Naive B cell (primary cell): ENCODE measurements around the gene ATL3. TPM values are rescaled to one million over a fixed set of nuclear protein-coding genes. Genes with fewer than 3 reads are reported as not detected.
"Not testable (repeated sequence)": the region's sequence is repeated elsewhere in the genome, so short reads cannot be mapped to it uniquely, and the experiment has no call there.

Experiments used
- ATAC-seq, 2 donors: fragments of 150-1000 bp; cut with Tn5 transposase; 2 replicates each; pipeline ENCODE4 v1.10.0; 2021; ENCODE audit warnings: low read depth in 2 of 2, mild to moderate bottlenecking in 2 of 2, moderate library complexity in 2 of 2
- DNase-seq: peaks from one replicate; pipeline ENCODE4 v3.0.0; 2022
- H3K27ac Mint-ChIP-seq, 6 donors: one replicate each; pipeline ENCODE4 v1.8.0; 2020 to 2022; ENCODE audit warnings: mild to moderate bottlenecking in 6 of 6, mixed read lengths in 6 of 6, moderate library complexity in 5 of 6, inconsistent platforms in 2 of 6
- H3K27me3 Mint-ChIP-seq, 3 donors: one replicate each; pipeline ENCODE4 v1.8.0; 2021 to 2022; ENCODE audit warnings: mixed read lengths in 3 of 3, mild to moderate bottlenecking in 1 of 3
- H3K36me3 Mint-ChIP-seq, 2 donors: one replicate each; pipeline ENCODE4 v1.8.0; 2020 to 2022; ENCODE audit warnings: mixed read lengths in 2 of 2, inconsistent platforms in 1 of 2, mild to moderate bottlenecking in 1 of 2
- H3K4me1 Mint-ChIP-seq, 3 donors: one replicate each; pipeline ENCODE4 v1.8.0; 2020 to 2022; ENCODE audit warnings: mixed read lengths in 3 of 3, inconsistent platforms in 1 of 3, mild to moderate bottlenecking in 1 of 3, moderate library complexity in 1 of 3
- H3K4me3 Mint-ChIP-seq, 8 donors: one replicate each; pipeline ENCODE4 v1.8.0; 2020 to 2022; ENCODE audit warnings: mild to moderate bottlenecking in 8 of 8, mixed read lengths in 8 of 8, moderate library complexity in 8 of 8, inconsistent platforms in 2 of 8
- H3K9me3 Mint-ChIP-seq, 7 donors: one replicate each; pipeline ENCODE4 v1.8.0; 2020 to 2022; ENCODE audit warnings: mixed read lengths in 7 of 7, mild to moderate bottlenecking in 5 of 7, inconsistent platforms in 2 of 7, moderate library complexity in 1 of 7
- polyA plus RNA-seq, 6 donors: library from polyadenylated mRNA; unstranded; fragments of 300-500 nt; fragmentation: Illumina TruSeq; gene quantifications; one replicate each; pipeline ENCODE4 v1.2.3, GENCODE V29; 2021; ENCODE audit warnings: low read depth in 6 of 6

ATL3 gene
- polyA plus RNA-seq, 6 donors from 2014 or later: 15.9 to 22.4 (median 20.8) TPM

GRCh38 chr11:63629426-63629825 lies 41.8 kb downstream of the ATL3 start:
- DNase-seq: no peak
- Mint-ChIP-seq H3K4me3 (no peak overlapping the region), H3K9me3 (no peaks in the 10 kb centered on the region), H3K27ac (peak overlapping the region in 1 of 6 donors; percentile 23), H3K36me3 (peaks cover 18 to 29% of the 10 kb centered on the region in 2 donors), H3K4me1 (peaks cover 5 to 9% (median 6%) of the 10 kb centered on the region in 3 donors), H3K27me3 (no peaks in the 10 kb centered on the region)
- no peak for ATAC-seq

DNA sequence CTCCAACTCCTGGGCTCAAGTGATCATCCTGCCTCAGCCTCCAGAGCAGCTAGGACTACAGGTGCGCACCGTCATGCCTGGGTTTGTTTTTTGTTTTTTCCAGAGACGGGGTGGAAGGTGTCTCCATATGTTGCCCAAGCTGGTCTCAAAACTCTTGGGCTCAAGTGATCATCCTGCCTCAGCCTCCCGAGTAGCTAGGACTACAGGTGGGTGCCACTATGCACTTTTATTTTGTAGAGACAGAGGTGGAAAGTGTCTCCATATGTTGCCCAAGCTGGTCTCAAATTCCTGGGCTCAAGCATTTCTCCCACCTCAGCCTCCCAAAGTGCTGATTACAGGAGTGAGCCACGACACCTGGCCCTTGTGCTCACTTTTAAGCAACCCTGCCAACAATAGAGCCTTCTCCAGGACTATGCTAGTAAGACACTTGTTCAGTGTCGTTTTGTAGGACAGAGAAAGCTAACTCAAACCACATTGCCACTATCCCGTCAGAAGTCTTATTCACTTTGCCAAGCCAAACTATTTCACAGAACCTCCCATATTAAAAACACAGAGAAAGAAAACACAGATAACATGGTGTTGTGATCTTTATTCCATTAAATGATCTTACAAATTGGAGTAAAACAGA lies 47.5 kb downstream of the ATL3 start:
- H3K4me3 Mint-ChIP-seq: no peak overlapping the region
- H3K27ac Mint-ChIP-seq: peak overlapping the region in 1 of 6 donors; percentile 16
- no peak for DNase-seq
- peaks cover 0 to 13% (median 0%) of the 10 kb centered on the region in 3 donors for H3K27me3 Mint-ChIP-seq
- peaks cover 2 to 5% of the 10 kb centered on the region in 2 donors for H3K36me3 Mint-ChIP-seq
- no peaks in the 10 kb centered on the region for H3K9me3 Mint-ChIP-seq
- ATAC-seq: no peak
- H3K4me1 Mint-ChIP-seq: peaks cover 0 to 8% (median 5%) of the 10 kb centered on the region in 3 donors

GRCh38 chr11:63622323-63622722 lies 48.9 kb downstream of the ATL3 start:
- Mint-ChIP-seq H3K36me3 (no peaks in the 10 kb centered on the region), H3K27ac (peak overlapping the region in 1 of 6 donors; percentile 5), H3K4me3 (no peak overlapping the region), H3K9me3 (no peaks in the 10 kb centered on the region), H3K4me1 (peaks cover 0 to 8% (median 5%) of the 10 kb centered on the region in 3 donors), H3K27me3 (peaks cover 0 to 13% (median 12%) of the 10 kb centered on the region in 3 donors)
- DNase-seq: no peak
- no peak for ATAC-seq

DNA sequence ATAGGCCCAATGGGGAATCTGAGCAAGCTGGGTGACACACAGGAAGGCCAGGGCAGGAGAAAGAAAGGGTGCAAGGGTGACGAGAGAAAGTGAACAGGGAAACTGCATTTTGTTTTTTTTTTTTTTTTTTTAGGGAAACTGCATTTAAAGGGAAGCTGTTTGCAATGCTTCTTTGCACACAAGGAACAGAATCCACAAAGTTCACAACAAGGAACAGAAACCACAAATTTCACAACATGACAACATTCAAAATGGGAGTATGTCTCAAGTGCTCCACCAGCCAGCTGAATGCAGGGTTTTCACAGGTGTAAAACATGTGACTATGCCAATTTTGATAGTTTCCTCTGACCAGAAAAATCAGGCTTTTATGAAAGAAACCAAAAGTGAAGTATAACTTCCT lies 50.1 kb downstream of the ATL3 start:
- DNase-seq: no peak
- Mint-ChIP-seq H3K4me3 (no peak overlapping the region), H3K9me3 (no peaks in the 10 kb centered on the region), H3K27ac (peak overlapping the region in 1 of 6 donors; percentile 36), H3K27me3 (peaks cover 0 to 15% (median 15%) of the 10 kb centered on the region in 3 donors), H3K36me3 (no peaks in the 10 kb centered on the region), H3K4me1 (peaks cover 0 to 8% (median 5%) of the 10 kb centered on the region in 3 donors)
- no peak for ATAC-seq

DNA sequence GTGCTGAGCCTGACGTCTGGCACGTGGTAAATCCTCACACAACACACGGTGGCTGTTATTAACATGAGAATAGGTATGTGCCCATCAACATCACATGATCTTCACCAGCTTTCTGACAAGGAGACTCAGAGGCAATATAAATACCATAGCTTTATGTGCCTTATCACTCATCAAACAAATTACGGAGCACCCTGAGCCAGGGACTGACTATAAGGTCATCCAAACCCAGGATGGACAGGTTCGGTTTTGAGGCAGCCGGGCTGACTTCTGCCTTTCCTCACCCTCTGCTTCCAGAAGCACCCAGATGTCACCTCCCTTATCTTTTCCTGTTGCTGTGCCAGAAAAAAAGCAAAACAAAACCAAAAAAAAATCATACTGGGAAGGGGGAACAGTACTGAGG lies 51.2 kb downstream of the ATL3 start:
- ATAC-seq: no peak
- DNase-seq: no peak
- Mint-ChIP-seq H3K9me3 (no peaks in the 10 kb centered on the region), H3K36me3 (no peaks in the 10 kb centered on the region), H3K27me3 (peaks cover 0 to 21% (median 17%) of the 10 kb centered on the region in 3 donors), H3K4me1 (peaks cover 0 to 8% (median 5%) of the 10 kb centered on the region in 3 donors), H3K27ac (no peak overlapping the region), H3K4me3 (no peak overlapping the region)

DNA sequence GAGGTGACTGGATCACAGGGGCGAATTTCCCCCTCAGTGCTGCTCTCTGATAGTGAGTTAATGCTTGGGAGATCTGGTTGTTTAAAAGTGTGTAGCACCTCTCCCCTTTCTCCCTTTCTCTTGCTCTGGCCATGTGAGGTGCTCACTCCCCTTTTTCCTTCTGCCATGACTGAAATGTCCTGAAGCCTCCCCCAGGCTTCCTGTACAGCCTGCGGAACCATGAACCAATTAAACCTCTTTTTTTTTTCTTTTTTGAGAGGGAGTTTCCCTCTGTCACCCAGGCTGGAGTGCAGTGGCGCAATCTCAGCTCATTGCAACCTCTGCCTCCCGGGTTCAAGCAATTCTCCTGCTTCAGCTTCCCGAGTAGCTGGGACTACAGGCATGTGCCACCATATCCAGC lies 53.5 kb downstream of the ATL3 start:
- Mint-ChIP-seq H3K4me1 (peaks cover 14 to 19% (median 17%) of the 10 kb centered on the region in 3 donors), H3K27me3 (peaks cover 11 to 39% (median 21%) of the 10 kb centered on the region in 3 donors), H3K27ac (peak overlapping the region in 1 of 6 donors; percentile 57)
- not testable (repeated sequence) for DNase-seq, H3K9me3 Mint-ChIP-seq, ATAC-seq, H3K4me3 Mint-ChIP-seq, H3K36me3 Mint-ChIP-seq

DNA sequence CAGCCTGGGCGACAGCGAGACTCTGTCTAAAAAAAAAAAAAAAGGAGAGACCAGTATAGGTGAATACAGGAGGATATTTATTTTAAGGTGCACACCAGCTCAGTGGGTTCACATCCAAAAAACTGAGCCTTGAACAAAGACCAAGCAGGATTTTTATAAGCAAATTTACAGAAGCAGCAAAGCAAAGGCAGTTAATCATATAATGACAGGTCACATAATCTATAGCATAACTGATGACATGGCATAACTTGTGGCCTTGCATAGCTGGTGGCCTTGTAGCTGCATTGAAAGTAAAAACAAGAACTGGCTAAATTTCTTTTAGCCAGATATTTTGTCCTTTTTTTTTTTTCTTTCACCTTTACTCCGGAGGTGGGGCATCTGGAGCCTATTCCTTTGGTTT lies 54.2 kb downstream of the ATL3 start:
- Mint-ChIP-seq H3K27me3 (peaks cover 11 to 40% (median 22%) of the 10 kb centered on the region in 3 donors), H3K4me1 (peaks cover 16 to 19% (median 16%) of the 10 kb centered on the region in 3 donors), H3K9me3 (no peaks in the 10 kb centered on the region), H3K27ac (no peak overlapping the region), H3K4me3 (no peak overlapping the region), H3K36me3 (no peaks in the 10 kb centered on the region)
- DNase-seq (no peak), ATAC-seq (no peak)

DNA sequence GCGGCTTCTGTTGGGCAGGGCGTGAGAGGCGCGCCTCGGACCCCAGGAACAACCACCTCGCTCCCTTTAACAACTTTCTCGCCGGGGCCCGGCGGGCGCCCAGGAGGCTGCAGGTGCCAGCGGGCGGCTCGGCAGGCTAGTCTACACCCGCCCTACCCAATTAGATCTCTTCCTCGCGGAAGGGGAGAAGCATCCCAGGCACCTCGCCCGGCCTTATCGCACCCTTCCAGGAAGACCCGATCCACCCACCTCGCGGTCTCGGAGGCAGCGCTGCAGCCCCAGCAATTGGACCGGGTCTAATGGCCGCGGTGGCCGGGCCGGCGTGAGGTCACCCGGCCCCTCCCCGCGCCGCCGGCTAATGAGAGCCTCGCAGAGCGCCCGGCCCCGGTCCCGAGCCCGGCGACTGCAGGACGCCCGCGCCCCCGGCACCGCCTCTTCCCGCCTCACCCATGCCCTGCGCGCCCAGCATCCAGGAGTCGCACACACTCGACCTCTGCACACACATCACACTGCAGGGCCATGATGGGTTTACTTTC lies 57.0 kb downstream of the ATL3 start, which contains the start of gene PLAAT3:
TSS of gene PLAAT3 (minus strand) at position 298 of the 536 bp plus-strand sequence. CDS start 419 bp downstream, outside the sequence.
- Mint-ChIP-seq H3K9me3 (no peaks in the 10 kb centered on the region), H3K4me1 (peaks cover 16 to 20% (median 19%) of the 10 kb centered on the region in 3 donors), H3K36me3 (no peaks in the 10 kb centered on the region), H3K4me3 (peak within 1 kb of the TSS; percentile 77 to 89 (median 84)), H3K27me3 (peaks cover 11 to 59% (median 13%) of the 10 kb centered on the region in 3 donors), H3K27ac (peak within 1 kb of the TSS; percentile 58 to 90 (median 82))
- ATAC-seq (peak; percentile 57 to 58), DNase-seq (no peak)

DNA sequence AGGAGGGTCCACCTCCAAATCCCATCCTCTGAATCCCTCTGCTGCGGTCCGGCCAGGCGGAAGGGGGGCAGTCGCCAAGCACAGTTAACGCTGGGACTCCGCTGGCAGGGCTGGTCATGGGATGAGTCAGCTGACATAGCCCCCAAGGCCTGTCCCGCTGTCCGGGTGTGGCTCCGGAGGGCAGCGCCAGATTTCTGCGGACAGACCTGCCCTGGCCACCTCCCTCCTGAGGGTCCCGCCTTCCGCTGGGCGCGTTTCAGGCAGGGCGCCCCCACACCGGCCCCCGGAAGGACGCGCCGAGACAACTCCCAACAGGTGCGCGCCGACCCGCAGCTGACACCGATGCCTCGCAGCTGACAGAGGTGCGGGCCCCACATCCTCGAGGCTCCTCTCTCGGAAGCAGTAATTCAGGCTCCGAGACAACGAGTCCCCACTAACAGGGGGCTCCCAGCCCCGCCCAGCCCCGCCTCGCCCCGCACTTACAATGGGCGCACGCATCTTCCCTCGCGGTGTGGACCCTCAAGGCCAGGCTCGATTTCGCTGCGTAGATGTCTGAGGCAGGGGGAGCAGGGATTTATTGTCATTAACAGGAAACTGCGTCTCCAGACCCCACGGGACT lies 57.5 kb downstream of the ATL3 start:
- DNase-seq (peak; percentile 48), ATAC-seq (peak; percentile 77 to 82)
- Mint-ChIP-seq H3K4me3 (peak overlapping the region; percentile 77 to 89 (median 82)), H3K36me3 (no peaks in the 10 kb centered on the region), H3K4me1 (peaks cover 16 to 20% (median 19%) of the 10 kb centered on the region in 3 donors), H3K27me3 (peaks cover 11 to 60% (median 15%) of the 10 kb centered on the region in 3 donors), H3K9me3 (no peaks in the 10 kb centered on the region), H3K27ac (peak overlapping the region; percentile 58 to 90 (median 82))

DNA sequence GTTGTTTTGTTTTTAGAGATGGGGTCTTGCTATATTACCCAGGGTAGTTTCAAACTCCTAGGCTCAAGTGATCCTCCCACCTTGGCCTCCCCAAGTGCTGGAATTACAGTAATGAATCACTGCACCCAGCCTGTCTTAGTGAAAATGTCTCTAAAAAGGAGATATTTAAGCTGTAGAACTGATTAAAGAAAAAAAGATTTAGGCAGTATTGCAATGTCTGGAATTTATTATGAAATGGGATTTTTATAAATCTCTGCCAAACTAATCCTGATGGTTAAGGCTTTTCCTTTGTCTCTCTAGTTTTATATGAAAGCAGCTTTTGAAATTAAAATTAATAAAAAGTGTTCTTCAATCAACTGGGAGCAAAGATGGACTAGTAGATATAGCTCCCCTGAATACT lies 59.0 kb downstream of the ATL3 start:
- DNase-seq (no peak), ATAC-seq (no peak)
- Mint-ChIP-seq H3K27ac (no peak overlapping the region), H3K4me3 (no peak overlapping the region), H3K9me3 (no peaks in the 10 kb centered on the region), H3K27me3 (peaks cover 12 to 53% (median 22%) of the 10 kb centered on the region in 3 donors), H3K36me3 (no peaks in the 10 kb centered on the region), H3K4me1 (peaks cover 16 to 20% (median 19%) of the 10 kb centered on the region in 3 donors)

DNA sequence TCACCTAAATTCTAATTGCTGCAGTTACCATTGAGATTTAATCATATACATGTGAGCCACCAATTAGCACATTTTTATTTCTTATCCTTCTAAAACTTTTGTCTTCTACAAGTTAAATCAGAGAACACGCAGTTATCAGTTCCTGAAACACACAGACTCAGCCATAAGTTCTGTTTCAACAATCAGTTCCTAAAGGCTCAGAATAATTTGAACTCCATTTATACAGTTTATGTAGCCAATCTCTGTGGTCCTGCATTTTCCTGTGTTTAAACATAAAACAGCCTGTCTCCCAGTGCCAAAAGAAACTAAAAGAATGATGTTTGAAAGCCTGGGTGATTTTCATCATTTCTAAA lies 59.8 kb downstream of the ATL3 start:
- Mint-ChIP-seq H3K36me3 (no peaks in the 10 kb centered on the region), H3K4me3 (no peak overlapping the region), H3K27ac (no peak overlapping the region), H3K4me1 (peaks cover 16 to 20% (median 19%) of the 10 kb centered on the region in 3 donors), H3K9me3 (no peaks in the 10 kb centered on the region), H3K27me3 (peaks cover 20 to 62% (median 22%) of the 10 kb centered on the region in 3 donors)
- ATAC-seq (no peak), DNase-seq (no peak)

DNA sequence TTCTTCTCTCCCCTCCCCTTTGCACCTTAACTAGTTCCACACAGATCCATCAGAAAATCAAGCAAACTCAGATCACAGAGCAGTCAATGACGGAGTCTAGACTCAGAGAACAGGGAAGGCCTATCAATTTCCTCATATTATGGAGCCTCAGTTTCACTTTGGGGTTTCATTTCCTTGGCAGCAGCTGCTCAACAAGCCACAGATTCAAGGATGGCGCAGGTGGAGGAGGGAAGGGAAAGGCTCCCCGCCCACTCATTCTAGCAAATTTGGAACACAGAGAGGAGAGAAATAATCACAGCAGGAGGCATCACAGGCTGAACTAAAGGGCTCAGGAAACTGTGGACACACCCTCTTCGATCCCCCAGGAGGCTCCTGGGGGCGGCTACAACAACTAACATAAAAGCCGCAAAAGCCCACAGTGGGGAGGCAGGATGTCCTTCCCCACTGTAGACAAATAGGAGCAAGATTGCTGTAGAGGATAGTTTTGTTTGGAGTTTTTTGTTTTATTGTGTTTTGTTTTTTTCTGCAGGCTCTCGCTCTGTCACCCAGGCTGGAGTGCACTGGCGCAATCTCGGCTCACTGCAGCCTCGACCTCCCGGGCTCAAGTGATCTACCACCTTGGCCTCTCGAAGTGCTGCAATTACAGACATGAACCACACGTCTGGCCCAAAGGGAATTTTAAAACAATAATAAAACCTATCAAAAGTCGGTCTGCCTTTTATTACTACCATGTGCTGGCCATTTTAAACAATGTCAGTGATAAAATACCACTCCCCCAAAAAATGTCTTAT lies 60.4 kb downstream of the ATL3 start:
- H3K27me3 Mint-ChIP-seq: peaks cover 18 to 60% (median 24%) of the 10 kb centered on the region in 3 donors
- no peaks in the 10 kb centered on the region for H3K9me3 Mint-ChIP-seq
- no peak overlapping the region for H3K4me3 Mint-ChIP-seq

DNA sequence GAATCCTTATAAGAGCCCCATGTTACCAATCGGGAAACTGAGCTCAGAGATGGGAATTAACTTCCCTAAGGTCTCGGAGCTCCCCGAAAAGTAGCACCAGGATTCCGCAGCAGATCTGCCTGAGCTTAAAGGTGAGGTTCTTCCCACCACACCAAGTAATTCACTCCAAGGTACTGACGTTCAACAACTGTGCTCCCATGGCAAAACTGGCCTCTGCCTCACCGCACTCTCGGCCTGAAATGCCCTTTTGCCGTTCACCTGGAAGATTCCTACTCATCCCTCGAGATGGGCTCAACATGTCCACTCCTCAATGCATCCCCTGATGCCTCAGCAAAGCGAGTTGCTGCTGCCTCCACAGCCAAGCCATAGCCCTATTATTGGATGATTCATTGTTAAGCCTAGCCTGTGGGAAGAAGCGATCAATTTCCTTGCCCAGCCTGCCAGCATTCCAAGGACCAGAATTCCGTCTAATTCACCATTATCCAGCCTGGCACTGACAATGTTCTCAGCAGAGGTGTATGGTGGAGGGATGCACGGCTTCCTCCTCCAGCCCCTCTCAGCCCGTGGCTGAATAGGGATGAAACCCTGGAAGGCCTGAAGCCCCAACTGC lies 61.1 kb downstream of the ATL3 start:
- DNase-seq (no peak), ATAC-seq (no peak)
- H3K4me3 Mint-ChIP-seq: no peak overlapping the region
- peaks cover 16 to 20% (median 19%) of the 10 kb centered on the region in 3 donors for H3K4me1 Mint-ChIP-seq
- H3K36me3 Mint-ChIP-seq: no peaks in the 10 kb centered on the region
- H3K27me3 Mint-ChIP-seq: peaks cover 18 to 56% (median 24%) of the 10 kb centered on the region in 3 donors
- no peak overlapping the region for H3K27ac Mint-ChIP-seq
- H3K9me3 Mint-ChIP-seq: no peaks in the 10 kb centered on the region

More for the DNA sequence above, 60.4 kb downstream of the ATL3 start:
- H3K27ac Mint-ChIP-seq: peak overlapping the region in 1 of 6 donors; percentile 82
- H3K36me3 Mint-ChIP-seq: no peaks in the 10 kb centered on the region
- no peak for DNase-seq
- H3K4me1 Mint-ChIP-seq: peaks cover 16 to 20% (median 19%) of the 10 kb centered on the region in 3 donors
- ATAC-seq: no peak
